Keratinocyte (primary cell): ENCODE results near the gene SLC12A8. TPM values are rescaled to one million over a fixed set of nuclear protein-coding genes. Genes with fewer than 3 reads are reported as not detected.

Source experiments
- DNase-seq: peaks from one replicate; pipeline ENCODE4 v3.0.0-alpha.2; 2011; ENCODE audit warnings: low read depth, missing footprints, low spot score
- FAIRE-seq: peaks from 2 replicates; lab custom pipeline; 2011; peaks lifted over from hg19 to GRCh38; lab: Jason Lieb, UNC
- H2AFZ ChIP-seq: 2 replicates; pipeline ENCODE4 v1.6.0; 2012; ENCODE audit warnings: low read length, control low read depth, inconsistent platforms; ENCODE audit not compliant: control insufficient read depth
- H3K27ac ChIP-seq: 2 replicates; pipeline ENCODE4 v1.5.1; 2011; ENCODE audit warnings: low read length; ENCODE audit not compliant: control insufficient read depth, insufficient read depth
- H3K27me3 ChIP-seq: 3 replicates; pipeline ENCODE4 v1.6.0; 2011; ENCODE audit warnings: low read length; ENCODE audit not compliant: control insufficient read depth, insufficient read depth; ENCODE audit errors: extremely low read depth
- H3K36me3 ChIP-seq, 2 experiments: 2 replicates in 1 of 2; 3 replicates in 1 of 2; pipeline ENCODE4 v1.5.1; 2011; ENCODE audit warnings: low read length in 2 of 2, mild to moderate bottlenecking in 1 of 2; ENCODE audit not compliant: control insufficient read depth in 2 of 2, insufficient read depth in 2 of 2; ENCODE audit errors: extremely low read depth in 1 of 2
- H3K4me1 ChIP-seq: 3 replicates; pipeline ENCODE4 v1.5.1; 2011; ENCODE audit warnings: low read length; ENCODE audit not compliant: control insufficient read depth, insufficient read depth; ENCODE audit errors: extremely low read depth
- H3K4me2 ChIP-seq: 3 replicates; pipeline ENCODE4 v1.6.0; 2011; ENCODE audit warnings: low read depth, low read length; ENCODE audit not compliant: control insufficient read depth, insufficient read depth; ENCODE audit errors: extremely low read depth
- H3K4me3 ChIP-seq, 3 experiments: fragments of 200-600 bp in 1 of 3; sonication (generic) in 1 of 3; 2 replicates in 2 of 3; 3 replicates in 1 of 3; pipeline ENCODE4 v1.5.1; 2011 to 2016; ENCODE audit warnings: low read length in 3 of 3, mild to moderate bottlenecking in 3 of 3, control low read depth in 2 of 3, inconsistent platforms in 1 of 3, low read depth in 1 of 3, mixed read lengths in 1 of 3, mixed run types in 1 of 3, moderate library complexity in 1 of 3; ENCODE audit not compliant: control insufficient read depth in 2 of 3, insufficient read depth in 2 of 3; ENCODE audit errors: extremely low read depth in 1 of 3
- H3K79me2 ChIP-seq: 2 replicates; pipeline ENCODE4 v1.6.0; 2012; ENCODE audit warnings: low read length; ENCODE audit not compliant: control insufficient read depth, insufficient read depth
- H3K9ac ChIP-seq: 3 replicates; pipeline ENCODE4 v1.6.0; 2011; ENCODE audit warnings: low read length; ENCODE audit not compliant: control insufficient read depth, insufficient read depth; ENCODE audit errors: extremely low read depth
- H3K9me1 ChIP-seq: 3 replicates; pipeline ENCODE4 v1.6.0; 2011; ENCODE audit warnings: low read length; ENCODE audit not compliant: control insufficient read depth, insufficient read depth; ENCODE audit errors: extremely low read depth
- H3K9me3 ChIP-seq: 2 replicates; pipeline ENCODE4 v1.5.1; 2012; ENCODE audit warnings: low read depth, low read length; ENCODE audit not compliant: control insufficient read depth
- H4K20me1 ChIP-seq: 3 replicates; pipeline ENCODE4 v1.6.0; 2011; ENCODE audit warnings: low read length; ENCODE audit not compliant: control insufficient read depth, insufficient read depth; ENCODE audit errors: extremely low read depth
- EZH2 ChIP-seq: IDR thresholded peaks from one replicate; pipeline ENCODE4 v1.6.1; 2012; ENCODE audit warnings: inconsistent platforms, mild to moderate bottlenecking, low read length, moderate library complexity
- dilution Hi-C: fragments of 300-500 bp; cut with MboI; formaldehyde crosslinking; loops from one replicate; pipeline ENCODE4 v1.7.0; 2020; ENCODE audit warnings: low sequenced_read_pairs; ENCODE audit not compliant: extremely low pct_ligation_motif_present
- polyA plus RNA-seq, 5 experiments: library from polyadenylated mRNA; depleted of rRNA in 3 of 5; stranded (reverse) in 3 of 5; stranded (forward) in 1 of 5; unstranded in 1 of 5; fragments of >200 nt; gene quantifications; 1 replicate in 1 of 5; 2 replicates in 3 of 5; 3 replicates in 1 of 5; pipeline versions ENCODE4 v1.2.1 to v1.2.3, GENCODE V29; 2011 to 2012; ENCODE audit warnings: missing spikeins in 2 of 5, low read depth in 1 of 5, low replicate concordance in 1 of 5
- TF ChIP-seq, protein P1 (sequence below), 3 experiments: IDR thresholded peaks in 1 of 3; conservative IDR thresholded peaks in 1 of 3; optimal IDR thresholded peaks in 1 of 3; 2 replicates in 2 of 3; 3 replicates in 1 of 3; pipeline versions ENCODE3 to v1.5.1; 2011; ENCODE audit warnings: low read length in 3 of 3, mild to moderate bottlenecking in 3 of 3, moderate library complexity in 2 of 3, control low read depth in 1 of 3, inconsistent platforms in 1 of 3; ENCODE audit not compliant: insufficient read depth in 2 of 3; ENCODE audit errors: extremely low read depth in 1 of 3

The SLC12A8 gene
- polyA plus RNA-seq, 1 donor (not counting 4 experiments of a cell fraction or from before 2014, with no cell fraction given), result 6.9 TPM

DNA sequence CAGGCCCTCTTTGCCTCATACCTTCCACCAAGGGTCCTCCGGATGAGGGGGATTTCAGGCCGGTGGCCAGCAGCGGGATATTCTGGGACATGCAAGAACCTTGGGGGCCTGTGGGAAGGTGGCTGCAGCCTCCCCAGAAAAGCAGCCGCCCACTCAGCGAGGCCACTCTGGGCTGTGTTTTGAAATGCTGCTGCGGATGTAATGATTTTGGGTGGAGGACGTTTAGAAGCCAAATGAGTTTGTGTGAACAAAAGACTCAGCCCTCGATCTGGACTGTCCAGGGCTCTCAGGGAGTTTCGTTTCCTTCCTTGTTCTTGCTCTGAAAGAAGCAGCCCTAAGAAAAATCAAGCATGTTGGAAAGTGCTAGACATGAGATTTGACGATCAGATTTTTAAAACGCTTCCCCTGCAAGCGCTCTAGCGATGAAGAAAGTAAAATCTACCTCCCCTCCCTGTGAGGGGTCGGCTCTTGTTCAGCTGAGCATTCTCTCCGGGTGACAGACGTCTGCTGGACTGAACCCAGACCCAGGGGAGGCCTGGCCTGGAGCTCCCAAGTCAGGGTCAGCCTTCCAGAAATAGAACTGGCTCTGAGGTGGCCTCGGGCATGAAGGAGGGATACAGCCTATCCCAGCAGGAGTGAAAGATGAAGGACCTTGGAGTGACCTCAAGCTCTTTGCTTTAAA, 169.7 kb downstream of the SLC12A8 start:
- no peak overlapping the region for H2AFZ ChIP-seq
- no peak overlapping the region for H3K4me2 ChIP-seq
- no peak overlapping the region for H3K27ac ChIP-seq
- peaks cover 30% of the 10 kb centered on the region for H3K4me1 ChIP-seq
- no peak for DNase-seq
- FAIRE-seq, result no peak
- peaks cover 0 to 2% of the 10 kb centered on the region in 2 experiments for H3K36me3 ChIP-seq
- no peaks in the 10 kb centered on the region for H3K27me3 ChIP-seq
- no peaks in the 10 kb centered on the region for H4K20me1 ChIP-seq
- H3K4me3 ChIP-seq, result no peak overlapping the region
- TF ChIP-seq EZH2, result no peak
- peaks cover 25% of the 10 kb centered on the region for H3K79me2 ChIP-seq
- no peaks in the 10 kb centered on the region for H3K9me1 ChIP-seq
- dilution Hi-C loops, result no loop called here
- no peaks in the 10 kb centered on the region for H3K9me3 ChIP-seq
- no peak overlapping the region for H3K9ac ChIP-seq

DNA sequence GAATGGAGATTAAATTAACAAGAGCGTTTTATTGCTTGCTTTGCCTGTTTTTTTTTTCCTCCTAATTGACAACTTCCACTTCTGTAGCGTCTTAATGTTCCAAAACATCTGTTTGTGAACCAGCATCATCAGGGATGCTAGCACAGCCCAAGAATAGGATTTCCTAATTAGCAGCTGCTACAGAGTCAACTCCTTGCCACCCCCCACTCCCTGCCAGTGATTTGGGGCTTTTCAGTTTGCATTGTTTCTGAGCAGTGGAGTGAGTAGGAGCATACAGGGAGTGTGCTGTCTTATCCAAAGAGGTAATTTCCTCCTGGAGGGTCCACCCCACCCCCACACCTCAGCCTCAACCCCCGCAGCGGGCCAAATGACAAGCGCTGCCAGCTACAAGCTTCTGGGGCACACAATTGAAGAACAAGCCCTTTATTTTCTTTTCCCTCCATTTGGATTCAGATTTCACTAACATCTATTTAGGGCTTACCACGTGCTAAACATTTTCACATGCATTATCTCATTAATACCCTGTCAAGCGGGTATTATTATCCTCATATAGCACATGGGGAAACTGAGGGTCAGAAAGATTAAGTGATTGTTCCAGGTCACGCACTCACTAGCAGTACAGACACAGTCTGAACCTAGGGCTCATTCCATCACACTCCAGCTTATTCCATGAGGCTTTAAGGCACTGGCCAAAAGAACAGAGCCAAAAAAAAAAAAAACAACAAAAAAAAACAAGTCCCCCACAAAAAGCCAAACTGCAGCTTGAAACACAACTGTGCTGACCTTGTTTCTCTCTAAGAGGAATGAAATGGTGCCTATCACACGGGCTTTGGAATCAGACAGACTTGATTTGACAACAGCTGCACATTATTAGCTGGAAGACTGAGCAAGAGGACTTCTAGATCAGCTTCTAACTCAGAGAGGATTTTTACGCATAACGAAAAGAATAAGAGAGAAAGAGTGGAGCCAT, 173.1 kb downstream of the SLC12A8 start:
- Histone ChIP-seq H3K9me3 (no peaks in the 10 kb centered on the region), H3K4me2 (no peak overlapping the region), H4K20me1 (no peaks in the 10 kb centered on the region), H3K27me3 (no peaks in the 10 kb centered on the region), H3K79me2 (peaks cover 13% of the 10 kb centered on the region), H3K9me1 (no peaks in the 10 kb centered on the region), H3K9ac (no peak overlapping the region), H3K4me1 (peaks cover 14% of the 10 kb centered on the region), H3K27ac (no peak overlapping the region), H2AFZ (no peak overlapping the region), H3K4me3 (no peak overlapping the region), H3K36me3 (no peaks in the 10 kb centered on the region)
- no peak for TF ChIP-seq EZH2
- TF ChIP-seq, protein P1, sequence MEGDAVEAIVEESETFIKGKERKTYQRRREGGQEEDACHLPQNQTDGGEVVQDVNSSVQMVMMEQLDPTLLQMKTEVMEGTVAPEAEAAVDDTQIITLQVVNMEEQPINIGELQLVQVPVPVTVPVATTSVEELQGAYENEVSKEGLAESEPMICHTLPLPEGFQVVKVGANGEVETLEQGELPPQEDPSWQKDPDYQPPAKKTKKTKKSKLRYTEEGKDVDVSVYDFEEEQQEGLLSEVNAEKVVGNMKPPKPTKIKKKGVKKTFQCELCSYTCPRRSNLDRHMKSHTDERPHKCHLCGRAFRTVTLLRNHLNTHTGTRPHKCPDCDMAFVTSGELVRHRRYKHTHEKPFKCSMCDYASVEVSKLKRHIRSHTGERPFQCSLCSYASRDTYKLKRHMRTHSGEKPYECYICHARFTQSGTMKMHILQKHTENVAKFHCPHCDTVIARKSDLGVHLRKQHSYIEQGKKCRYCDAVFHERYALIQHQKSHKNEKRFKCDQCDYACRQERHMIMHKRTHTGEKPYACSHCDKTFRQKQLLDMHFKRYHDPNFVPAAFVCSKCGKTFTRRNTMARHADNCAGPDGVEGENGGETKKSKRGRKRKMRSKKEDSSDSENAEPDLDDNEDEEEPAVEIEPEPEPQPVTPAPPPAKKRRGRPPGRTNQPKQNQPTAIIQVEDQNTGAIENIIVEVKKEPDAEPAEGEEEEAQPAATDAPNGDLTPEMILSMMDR (optimal IDR thresholded peaks at IDR 0.05 in 1 of 3, IDR thresholded peaks at IDR 0.05 in 1 of 3, conservative IDR thresholded peaks at IDR 0.05 in 1 of 3; ENCODE audit: extremely low read depth in 1 of 3, insufficient read depth in 2 of 3, low read length in 3 of 3), result no peak
- dilution Hi-C loops, result no loop called here
- no peak for FAIRE-seq
- DNase-seq, result no peak
